ENCODE data around the gene MAF. TPM values are rescaled to one million over a fixed set of nuclear protein-coding genes. Genes with fewer than 3 reads are reported as not detected.

The MAF gene
- total and polyA plus RNA-seq, 2 of the 13 experiments (the other 11 are each of a cell fraction or from before 2014, with no cell fraction given): 0.07 to 0.31 TPM

DNA sequence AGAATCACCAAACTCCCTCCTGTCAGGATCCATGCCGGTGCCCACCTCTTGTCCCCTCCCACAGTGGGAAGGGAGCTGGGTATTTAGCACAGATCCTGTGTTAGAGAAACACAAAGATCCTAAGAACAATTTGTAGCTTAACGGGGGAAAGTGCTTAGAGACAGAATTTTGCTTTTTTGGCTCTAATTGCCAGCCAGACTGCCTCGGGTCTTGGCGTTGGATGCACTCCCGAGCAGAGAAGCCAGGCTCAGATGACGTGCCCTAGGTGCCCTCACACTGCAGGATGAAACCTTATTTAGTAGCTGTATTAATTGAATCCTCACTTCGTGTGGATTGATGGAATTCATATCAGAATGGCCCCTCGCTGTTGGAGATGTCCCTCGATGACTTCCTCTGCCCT is 22.5 kb upstream of the MAF start:
- DNase-seq (ENCODE audit: low spot score) (no peak), ATAC-seq (no peak), FAIRE-seq (no peak)
- Histone ChIP-seq H3K4me2 (ENCODE audit: low read depth, low read length) (no peak overlapping the region), H4K20me1 (ENCODE audit: insufficient read depth, low read length) (no peaks in the 10 kb centered on the region), H3K27me3 (ENCODE audit: control insufficient read depth in 1 of 2, insufficient read depth in 2 of 2, low read length in 2 of 2) (no peaks in the 10 kb centered on the region), H3K4me1 (ENCODE audit: insufficient read depth, low read length) (no peaks in the 10 kb centered on the region), H3K9ac (ENCODE audit: insufficient read depth, low read depth, low read length) (no peak overlapping the region), H3K36me3 (replicated peaks in 1 of 2; ENCODE audit: control insufficient read depth in 1 of 2, insufficient read depth in 2 of 2, low read length in 2 of 2) (no peaks in the 10 kb centered on the region), H3K4me3 (replicated peaks in 1 of 3; ENCODE audit: insufficient read depth in 1 of 3, low read depth in 2 of 3, low read length in 3 of 3) (no peak overlapping the region), H3K79me2 (ENCODE audit: insufficient read depth, low read length) (no peaks in the 10 kb centered on the region), H3K9me3 (ENCODE audit: low read length) (no peaks in the 10 kb centered on the region), H2AFZ (ENCODE audit: low read length) (no peak overlapping the region), H3K27ac (ENCODE audit: extremely low read length, insufficient read depth, low read length) (no peak overlapping the region)
- BruUV-seq (replicated peaks): no TSS peak
- ChIA-PET CTCF (ENCODE audit: low intra/inter-chr PET ratio, low total read pairs) (no interaction called here), POLR2A (no interaction called here)
- 8% methylated on average over 9 of the region's 9 CpGs for whole genome bisulfite sequencing (ENCODE audit: low lambda C conversion rate)
- intact Hi-C loops (cut with micrococcal nuclease; ENCODE audit: unreplicated experiment) (no loop called here), in situ Hi-C loops (cut with HindIII; ENCODE audit: extremely low pct_ligation_motif_present, low pct_unique_long_range_greater_than_20kb) (loop anchor here (25.0 kb wide), 2 partner anchors 1111 to 1386 kb away; no protein-coding TSS in a partner anchor)
- TF ChIP-seq, protein P1, sequence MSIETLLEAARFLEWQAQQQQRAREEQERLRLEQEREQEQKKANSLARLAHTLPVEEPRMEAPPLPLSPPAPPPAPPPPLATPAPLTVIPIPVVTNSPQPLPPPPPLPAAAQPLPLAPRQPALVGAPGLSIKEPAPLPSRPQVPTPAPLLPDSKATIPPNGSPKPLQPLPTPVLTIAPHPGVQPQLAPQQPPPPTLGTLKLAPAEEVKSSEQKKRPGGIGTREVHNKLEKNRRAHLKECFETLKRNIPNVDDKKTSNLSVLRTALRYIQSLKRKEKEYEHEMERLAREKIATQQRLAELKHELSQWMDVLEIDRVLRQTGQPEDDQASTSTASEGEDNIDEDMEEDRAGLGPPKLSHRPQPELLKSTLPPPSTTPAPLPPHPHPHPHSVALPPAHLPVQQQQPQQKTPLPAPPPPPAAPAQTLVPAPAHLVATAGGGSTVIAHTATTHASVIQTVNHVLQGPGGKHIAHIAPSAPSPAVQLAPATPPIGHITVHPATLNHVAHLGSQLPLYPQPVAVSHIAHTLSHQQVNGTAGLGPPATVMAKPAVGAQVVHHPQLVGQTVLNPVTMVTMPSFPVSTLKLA (IDR thresholded peaks at IDR 0.05): no peak

DNA sequence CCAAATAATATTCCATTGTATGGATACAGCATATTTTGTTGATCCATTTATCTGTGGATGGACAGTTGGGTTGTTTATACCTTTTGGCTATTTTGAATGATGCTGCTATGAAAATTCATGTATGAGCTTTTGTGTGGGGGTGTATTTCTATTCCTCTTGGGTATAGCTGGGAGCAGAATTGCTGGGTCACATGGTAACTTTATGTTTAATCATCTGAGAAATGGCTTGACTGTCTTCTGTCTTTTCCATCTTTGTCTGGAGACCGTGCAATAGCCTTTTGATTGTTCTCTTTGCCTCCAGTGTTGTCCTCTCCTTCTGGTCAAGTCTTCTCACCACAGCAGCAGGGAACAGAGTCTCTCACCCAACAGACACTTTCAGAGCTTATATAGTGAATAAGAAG is 20.5 kb upstream of the MAF start:
- Histone ChIP-seq H3K4me1 (ENCODE audit: insufficient read depth, low read length) (no peaks in the 10 kb centered on the region), H3K36me3 (replicated peaks in 1 of 2; ENCODE audit: control insufficient read depth in 1 of 2, insufficient read depth in 2 of 2, low read length in 2 of 2) (no peaks in the 10 kb centered on the region), H3K4me3 (replicated peaks in 1 of 3; ENCODE audit: insufficient read depth in 1 of 3, low read depth in 2 of 3, low read length in 3 of 3) (no peak overlapping the region), H3K9me3 (ENCODE audit: low read length) (no peaks in the 10 kb centered on the region), H2AFZ (ENCODE audit: low read length) (no peak overlapping the region), H3K27me3 (ENCODE audit: control insufficient read depth in 1 of 2, insufficient read depth in 2 of 2, low read length in 2 of 2) (no peaks in the 10 kb centered on the region), H4K20me1 (ENCODE audit: insufficient read depth, low read length) (no peaks in the 10 kb centered on the region), H3K4me2 (ENCODE audit: low read depth, low read length) (no peak overlapping the region), H3K79me2 (ENCODE audit: insufficient read depth, low read length) (no peaks in the 10 kb centered on the region), H3K27ac (ENCODE audit: extremely low read length, insufficient read depth, low read length) (no peak overlapping the region), H3K9ac (ENCODE audit: insufficient read depth, low read depth, low read length) (no peak overlapping the region)
- in situ Hi-C loops (cut with HindIII; ENCODE audit: extremely low pct_ligation_motif_present, low pct_unique_long_range_greater_than_20kb) (loop anchor here (25.0 kb wide), 2 partner anchors 1109 to 1384 kb away; no protein-coding TSS in a partner anchor), intact Hi-C loops (cut with micrococcal nuclease; ENCODE audit: unreplicated experiment) (no loop called here)
- CTCF ChIA-PET (ENCODE audit: low intra/inter-chr PET ratio, low total read pairs): no interaction called here
- BruUV-seq (replicated peaks): no TSS peak
- no peak for ATAC-seq
- FAIRE-seq: no peak
- POLR2A ChIA-PET: no interaction called here
- WGBS (ENCODE audit: low lambda C conversion rate): 4% methylated on average over 1 of the region's 1 CpG
- no peak for DNase-seq (ENCODE audit: low spot score)
- no peak for TF ChIP-seq EZH2 (conservative IDR thresholded peaks at IDR 0.05; ENCODE audit: low read depth, low read length)
- TF ChIP-seq NFIC (IDR thresholded peaks at IDR 0.05; ENCODE audit: low read length): no peak
- TF ChIP-seq, protein P2, sequence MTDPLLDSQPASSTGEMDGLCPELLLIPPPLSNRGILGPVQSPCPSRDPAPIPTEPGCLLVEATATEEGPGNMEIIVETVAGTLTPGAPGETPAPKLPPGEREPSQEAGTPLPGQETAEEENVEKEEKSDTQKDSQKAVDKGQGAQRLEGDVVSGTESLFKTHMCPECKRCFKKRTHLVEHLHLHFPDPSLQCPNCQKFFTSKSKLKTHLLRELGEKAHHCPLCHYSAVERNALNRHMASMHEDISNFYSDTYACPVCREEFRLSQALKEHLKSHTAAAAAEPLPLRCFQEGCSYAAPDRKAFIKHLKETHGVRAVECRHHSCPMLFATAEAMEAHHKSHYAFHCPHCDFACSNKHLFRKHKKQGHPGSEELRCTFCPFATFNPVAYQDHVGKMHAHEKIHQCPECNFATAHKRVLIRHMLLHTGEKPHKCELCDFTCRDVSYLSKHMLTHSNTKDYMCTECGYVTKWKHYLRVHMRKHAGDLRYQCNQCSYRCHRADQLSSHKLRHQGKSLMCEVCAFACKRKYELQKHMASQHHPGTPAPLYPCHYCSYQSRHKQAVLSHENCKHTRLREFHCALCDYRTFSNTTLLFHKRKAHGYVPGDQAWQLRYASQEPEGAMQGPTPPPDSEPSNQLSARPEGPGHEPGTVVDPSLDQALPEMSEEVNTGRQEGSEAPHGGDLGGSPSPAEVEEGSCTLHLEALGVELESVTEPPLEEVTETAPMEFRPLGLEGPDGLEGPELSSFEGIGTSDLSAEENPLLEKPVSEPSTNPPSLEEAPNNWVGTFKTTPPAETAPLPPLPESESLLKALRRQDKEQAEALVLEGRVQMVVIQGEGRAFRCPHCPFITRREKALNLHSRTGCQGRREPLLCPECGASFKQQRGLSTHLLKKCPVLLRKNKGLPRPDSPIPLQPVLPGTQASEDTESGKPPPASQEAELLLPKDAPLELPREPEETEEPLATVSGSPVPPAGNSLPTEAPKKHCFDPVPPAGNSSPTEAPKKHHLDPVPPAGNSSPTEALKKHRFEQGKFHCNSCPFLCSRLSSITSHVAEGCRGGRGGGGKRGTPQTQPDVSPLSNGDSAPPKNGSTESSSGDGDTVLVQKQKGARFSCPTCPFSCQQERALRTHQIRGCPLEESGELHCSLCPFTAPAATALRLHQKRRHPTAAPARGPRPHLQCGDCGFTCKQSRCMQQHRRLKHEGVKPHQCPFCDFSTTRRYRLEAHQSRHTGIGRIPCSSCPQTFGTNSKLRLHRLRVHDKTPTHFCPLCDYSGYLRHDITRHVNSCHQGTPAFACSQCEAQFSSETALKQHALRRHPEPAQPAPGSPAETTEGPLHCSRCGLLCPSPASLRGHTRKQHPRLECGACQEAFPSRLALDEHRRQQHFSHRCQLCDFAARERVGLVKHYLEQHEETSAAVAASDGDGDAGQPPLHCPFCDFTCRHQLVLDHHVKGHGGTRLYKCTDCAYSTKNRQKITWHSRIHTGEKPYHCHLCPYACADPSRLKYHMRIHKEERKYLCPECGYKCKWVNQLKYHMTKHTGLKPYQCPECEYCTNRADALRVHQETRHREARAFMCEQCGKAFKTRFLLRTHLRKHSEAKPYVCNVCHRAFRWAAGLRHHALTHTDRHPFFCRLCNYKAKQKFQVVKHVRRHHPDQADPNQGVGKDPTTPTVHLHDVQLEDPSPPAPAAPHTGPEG (CRISPR knock-in tag; IDR thresholded peaks at IDR 0.05): no peak
- TF ChIP-seq ZNF552 (CRISPR knock-in tag; IDR thresholded peaks at IDR 0.05; ENCODE audit: borderline replicate concordance): no peak
